SK-N-SH (cell line): Measurements from ENCODE around the gene KAT6B.
"Not testable (repeated sequence)": the region's sequence is repeated elsewhere in the genome, so short reads cannot be mapped to it uniquely, and the experiment has no call there.

Experiments used
- EP300 ChIP-seq, 2 experiments: IDR thresholded peaks; 2 replicates each; pipeline versions ENCODE4 v1.4.0 to v1.6.1; 2012; ENCODE audit warnings: borderline replicate concordance in 1 of 2, low read depth in 1 of 2, low read length in 1 of 2
- FOSL2 ChIP-seq: IDR thresholded peaks from 2 replicates; pipeline ENCODE4 v1.4.0; 2012; ENCODE audit warnings: low read depth, mild to moderate bottlenecking, moderate library complexity, borderline replicate concordance
- FOXJ3 ChIP-seq: sonication (generic); formaldehyde crosslinking; IDR thresholded peaks from 2 replicates; pipeline ENCODE4 v1.5.1; 2020; ENCODE audit warnings: mild to moderate bottlenecking, missing genetic modification reagents
- MEF2A ChIP-seq: IDR thresholded peaks from 2 replicates; pipeline ENCODE4 v1.4.0; 2012; ENCODE audit warnings: low read depth, borderline replicate concordance
- POLR2AphosphoS5 ChIP-seq: IDR thresholded peaks from 2 replicates; pipeline ENCODE4 v1.6.1; 2012; ENCODE audit warnings: low read depth, low read length
- RXRA ChIP-seq: IDR thresholded peaks from 2 replicates; pipeline ENCODE4 v1.4.0; 2012; ENCODE audit warnings: low read depth, mild to moderate bottlenecking, borderline replicate concordance
- SMC3 ChIP-seq: IDR thresholded peaks from 2 replicates; pipeline ENCODE4 v1.6.1; 2012; ENCODE audit warnings: low read depth, low read length, improper control_type of control experiment
- TAF1 ChIP-seq: IDR thresholded peaks from 2 replicates; pipeline ENCODE4 v1.6.1; 2012; ENCODE audit warnings: low read depth, mild to moderate bottlenecking, low read length, moderate library complexity, borderline replicate concordance
- TF ChIP-seq, protein P1 (sequence below): fragments of 200-600 bp; sonication (generic); IDR thresholded peaks from 2 replicates; pipeline ENCODE4 v1.6.1; 2017; ENCODE audit warnings: antibody characterized with exemption, mild to moderate bottlenecking, moderate library complexity
- TF ChIP-seq, protein P2 (sequence below): IDR thresholded peaks from 2 replicates; pipeline ENCODE4 v1.4.0; 2012; ENCODE audit warnings: low read depth, borderline replicate concordance

DNA sequence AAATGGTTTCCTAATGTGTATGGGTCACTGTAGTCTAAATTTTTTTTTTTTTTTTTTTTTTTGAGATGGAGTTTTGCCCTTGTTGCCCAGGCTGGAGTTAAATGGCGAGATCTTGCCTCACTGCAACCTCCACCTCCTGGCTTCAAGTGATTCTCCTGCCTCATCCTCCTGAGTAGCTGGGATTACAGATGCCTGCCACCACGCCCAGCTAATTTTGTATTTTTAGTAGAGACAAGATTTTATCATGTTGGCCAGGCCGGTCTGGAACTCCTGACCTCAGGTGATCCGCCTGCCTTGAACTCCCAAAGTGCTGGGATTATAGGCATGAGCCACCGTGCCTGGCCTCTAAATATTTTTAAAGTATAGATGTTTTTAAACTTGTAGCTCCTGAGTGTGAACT, 94.7 kb downstream of the KAT6B start:
- TF ChIP-seq, protein P1, sequence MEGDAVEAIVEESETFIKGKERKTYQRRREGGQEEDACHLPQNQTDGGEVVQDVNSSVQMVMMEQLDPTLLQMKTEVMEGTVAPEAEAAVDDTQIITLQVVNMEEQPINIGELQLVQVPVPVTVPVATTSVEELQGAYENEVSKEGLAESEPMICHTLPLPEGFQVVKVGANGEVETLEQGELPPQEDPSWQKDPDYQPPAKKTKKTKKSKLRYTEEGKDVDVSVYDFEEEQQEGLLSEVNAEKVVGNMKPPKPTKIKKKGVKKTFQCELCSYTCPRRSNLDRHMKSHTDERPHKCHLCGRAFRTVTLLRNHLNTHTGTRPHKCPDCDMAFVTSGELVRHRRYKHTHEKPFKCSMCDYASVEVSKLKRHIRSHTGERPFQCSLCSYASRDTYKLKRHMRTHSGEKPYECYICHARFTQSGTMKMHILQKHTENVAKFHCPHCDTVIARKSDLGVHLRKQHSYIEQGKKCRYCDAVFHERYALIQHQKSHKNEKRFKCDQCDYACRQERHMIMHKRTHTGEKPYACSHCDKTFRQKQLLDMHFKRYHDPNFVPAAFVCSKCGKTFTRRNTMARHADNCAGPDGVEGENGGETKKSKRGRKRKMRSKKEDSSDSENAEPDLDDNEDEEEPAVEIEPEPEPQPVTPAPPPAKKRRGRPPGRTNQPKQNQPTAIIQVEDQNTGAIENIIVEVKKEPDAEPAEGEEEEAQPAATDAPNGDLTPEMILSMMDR = not testable (repeated sequence)
- not testable (repeated sequence) for TF ChIP-seq POLR2AphosphoS5; FOSL2; SMC3; TAF1; RXRA; FOXJ3 (CRISPR knock-in tag); MEF2A; EP300 (IDR thresholded peaks at IDR 0.05; ENCODE audit: borderline replicate concordance in 1 of 2, low read depth in 1 of 2, low read length in 1 of 2)
- TF ChIP-seq, protein P2, sequence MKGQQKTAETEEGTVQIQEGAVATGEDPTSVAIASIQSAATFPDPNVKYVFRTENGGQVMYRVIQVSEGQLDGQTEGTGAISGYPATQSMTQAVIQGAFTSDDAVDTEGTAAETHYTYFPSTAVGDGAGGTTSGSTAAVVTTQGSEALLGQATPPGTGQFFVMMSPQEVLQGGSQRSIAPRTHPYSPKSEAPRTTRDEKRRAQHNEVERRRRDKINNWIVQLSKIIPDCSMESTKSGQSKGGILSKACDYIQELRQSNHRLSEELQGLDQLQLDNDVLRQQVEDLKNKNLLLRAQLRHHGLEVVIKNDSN = not testable (repeated sequence)
